PC-3 (cell line): ENCODE results near the gene IKZF1.

Experiments used
- CTCF ChIP-seq: fragments of 300-600 bp; sonication (generic); conservative IDR thresholded peaks from 2 replicates; pipeline ENCODE4 v1.5.1; 2017; ENCODE audit warnings: antibody characterized with exemption, low read depth, mild to moderate bottlenecking, low read length
- EZH2 ChIP-seq: fragments of 300-600 bp; sonication (generic); IDR thresholded peaks from one replicate; pipeline ENCODE4 v1.6.1; 2017; ENCODE audit warnings: antibody characterized with exemption, mild to moderate bottlenecking, low read length; ENCODE audit not compliant: unreplicated experiment
- EZH2phosphoT487 ChIP-seq: fragments of 300-600 bp; sonication (generic); IDR thresholded peaks from 2 replicates; pipeline ENCODE4 v1.6.1; 2018; ENCODE audit warnings: mild to moderate bottlenecking, antibody characterized with exemption, low read length, borderline replicate concordance

DNA sequence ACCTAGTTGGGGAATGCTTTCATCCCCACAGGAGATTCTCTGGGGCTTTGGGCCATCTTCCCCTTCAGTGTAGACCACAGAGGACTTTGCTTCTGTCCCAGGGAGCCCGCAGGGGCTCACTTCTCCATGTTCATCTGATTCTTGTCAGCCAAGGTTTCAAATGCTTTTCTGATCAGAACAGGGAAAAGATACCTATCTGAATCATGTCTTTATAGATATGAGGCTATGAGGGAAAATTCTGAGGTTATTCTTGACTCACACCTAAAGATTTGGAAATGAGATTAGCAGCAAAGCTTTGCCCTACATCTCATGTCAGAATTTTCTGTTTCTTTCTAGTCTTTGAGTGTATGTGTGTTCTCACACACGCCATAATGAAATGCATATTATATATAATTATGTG is 92.3 kb downstream of the IKZF1 start:
- TF ChIP-seq CTCF: no peak
- TF ChIP-seq EZH2: no peak
- TF ChIP-seq EZH2phosphoT487: no peak
